PC-9 (cell line): ENCODE results near the gene MBP.

Experiments used
- EZH2 ChIP-seq: fragments of 200-600 bp; sonication (generic); IDR thresholded peaks from 2 replicates; pipeline ENCODE4 v1.8.0; 2017; ENCODE audit warnings: antibody characterized with exemption, low read depth
- TF ChIP-seq, protein P1 (sequence below): fragments of 200-600 bp; sonication (generic); conservative IDR thresholded peaks from 2 replicates; pipeline ENCODE4 v1.6.1; 2017; ENCODE audit warnings: mixed run types, antibody characterized with exemption, mild to moderate bottlenecking, moderate library complexity

GRCh38 chr18:77071711-77072292 is 60.8 kb downstream of the MBP start:
- TF ChIP-seq, protein P1, sequence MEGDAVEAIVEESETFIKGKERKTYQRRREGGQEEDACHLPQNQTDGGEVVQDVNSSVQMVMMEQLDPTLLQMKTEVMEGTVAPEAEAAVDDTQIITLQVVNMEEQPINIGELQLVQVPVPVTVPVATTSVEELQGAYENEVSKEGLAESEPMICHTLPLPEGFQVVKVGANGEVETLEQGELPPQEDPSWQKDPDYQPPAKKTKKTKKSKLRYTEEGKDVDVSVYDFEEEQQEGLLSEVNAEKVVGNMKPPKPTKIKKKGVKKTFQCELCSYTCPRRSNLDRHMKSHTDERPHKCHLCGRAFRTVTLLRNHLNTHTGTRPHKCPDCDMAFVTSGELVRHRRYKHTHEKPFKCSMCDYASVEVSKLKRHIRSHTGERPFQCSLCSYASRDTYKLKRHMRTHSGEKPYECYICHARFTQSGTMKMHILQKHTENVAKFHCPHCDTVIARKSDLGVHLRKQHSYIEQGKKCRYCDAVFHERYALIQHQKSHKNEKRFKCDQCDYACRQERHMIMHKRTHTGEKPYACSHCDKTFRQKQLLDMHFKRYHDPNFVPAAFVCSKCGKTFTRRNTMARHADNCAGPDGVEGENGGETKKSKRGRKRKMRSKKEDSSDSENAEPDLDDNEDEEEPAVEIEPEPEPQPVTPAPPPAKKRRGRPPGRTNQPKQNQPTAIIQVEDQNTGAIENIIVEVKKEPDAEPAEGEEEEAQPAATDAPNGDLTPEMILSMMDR = no peak
- no peak for TF ChIP-seq EZH2
